ENCODE measurements around the gene PCDHAC2. TPM values are rescaled to one million over a fixed set of nuclear protein-coding genes. Genes with fewer than 3 reads are reported as not detected.
A peak's percentile ranks its signal among the peaks of the same experiment; 100 is the strongest.

The PCDHAC2 gene
- total RNA-seq, 1 donor from 2014 or later: 10.0 TPM

- peak; percentile 22 for ATAC-seq
Observed at GRCh38 chr5:140927228-140927573, 39.1 kb upstream of the PCDHAC2 start.

GRCh38 chr5:140934964-140935606, 31.2 kb upstream of the PCDHAC2 start:
- Histone ChIP-seq H3K36me3 (no peaks in the 10 kb centered on the region), H3K9me3 (no peaks in the 10 kb centered on the region), H3K27me3 (no peaks in the 10 kb centered on the region), H3K4me1 (no peaks in the 10 kb centered on the region), H3K4me3 (no peak overlapping the region), H3K27ac (no peak overlapping the region)
- intact Hi-C loops (cut with DNase I): no loop called here
- TF ChIP-seq, protein P1, sequence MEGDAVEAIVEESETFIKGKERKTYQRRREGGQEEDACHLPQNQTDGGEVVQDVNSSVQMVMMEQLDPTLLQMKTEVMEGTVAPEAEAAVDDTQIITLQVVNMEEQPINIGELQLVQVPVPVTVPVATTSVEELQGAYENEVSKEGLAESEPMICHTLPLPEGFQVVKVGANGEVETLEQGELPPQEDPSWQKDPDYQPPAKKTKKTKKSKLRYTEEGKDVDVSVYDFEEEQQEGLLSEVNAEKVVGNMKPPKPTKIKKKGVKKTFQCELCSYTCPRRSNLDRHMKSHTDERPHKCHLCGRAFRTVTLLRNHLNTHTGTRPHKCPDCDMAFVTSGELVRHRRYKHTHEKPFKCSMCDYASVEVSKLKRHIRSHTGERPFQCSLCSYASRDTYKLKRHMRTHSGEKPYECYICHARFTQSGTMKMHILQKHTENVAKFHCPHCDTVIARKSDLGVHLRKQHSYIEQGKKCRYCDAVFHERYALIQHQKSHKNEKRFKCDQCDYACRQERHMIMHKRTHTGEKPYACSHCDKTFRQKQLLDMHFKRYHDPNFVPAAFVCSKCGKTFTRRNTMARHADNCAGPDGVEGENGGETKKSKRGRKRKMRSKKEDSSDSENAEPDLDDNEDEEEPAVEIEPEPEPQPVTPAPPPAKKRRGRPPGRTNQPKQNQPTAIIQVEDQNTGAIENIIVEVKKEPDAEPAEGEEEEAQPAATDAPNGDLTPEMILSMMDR (IDR thresholded peaks at IDR 0.05): no peak
- DNase-seq: no peak
- no peak for ATAC-seq

More at GRCh38 chr5:140927228-140927573, 39.1 kb upstream of the PCDHAC2 start:
- TF ChIP-seq, protein P1 (IDR thresholded peaks at IDR 0.05): no peak
- Histone ChIP-seq H3K36me3 (no peaks in the 10 kb centered on the region), H3K27me3 (no peaks in the 10 kb centered on the region), H3K9me3 (no peaks in the 10 kb centered on the region), H3K4me3 (peak overlapping the region; percentile 60), H3K4me1 (peaks cover 5% of the 10 kb centered on the region), H3K27ac (no peak overlapping the region)
- DNase-seq: peak; percentile 66
- intact Hi-C loops (cut with DNase I): no loop called here

DNA sequence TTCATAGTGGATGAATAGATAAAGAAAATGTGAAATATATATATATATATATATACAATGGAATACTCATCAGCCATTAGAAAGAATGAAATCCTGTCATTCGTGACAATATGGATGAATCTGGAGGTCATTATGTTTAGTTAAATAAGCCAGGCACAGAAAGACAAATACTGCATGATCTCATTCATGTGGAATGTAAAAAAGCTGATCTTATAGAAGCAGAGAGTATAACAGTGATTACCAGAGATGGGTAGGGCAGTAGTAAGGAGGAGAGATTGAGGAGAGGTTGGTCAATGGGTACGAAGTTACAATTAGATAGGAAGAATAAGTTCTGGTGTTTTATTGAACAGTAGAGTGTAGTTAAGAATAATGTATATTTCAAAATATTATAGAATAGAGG, 19.7 kb upstream of the PCDHAC2 start:
- TF ChIP-seq, protein P1 (IDR thresholded peaks at IDR 0.05): no peak
- Histone ChIP-seq H3K4me1 (no peaks in the 10 kb centered on the region), H3K36me3 (no peaks in the 10 kb centered on the region), H3K27ac (no peak overlapping the region), H3K4me3 (no peak overlapping the region), H3K27me3 (no peaks in the 10 kb centered on the region), H3K9me3 (no peaks in the 10 kb centered on the region)
- DNase-seq (no peak), ATAC-seq (no peak)
- intact Hi-C loops (cut with DNase I): no loop called here

- no peaks in the 10 kb centered on the region for H3K36me3 ChIP-seq
- no peaks in the 10 kb centered on the region for H3K27me3 ChIP-seq
- intact Hi-C loops (cut with DNase I): no loop called here
- DNase-seq: no peak
- ATAC-seq: no peak
- H3K27ac ChIP-seq: no peak overlapping the region
- TF ChIP-seq, protein P1 (IDR thresholded peaks at IDR 0.05): no peak
- H3K4me1 ChIP-seq: no peaks in the 10 kb centered on the region
- H3K9me3 ChIP-seq: no peaks in the 10 kb centered on the region
- H3K4me3 ChIP-seq: no peak overlapping the region
Observed at GRCh38 chr5:140951636-140952035, 14.6 kb upstream of the PCDHAC2 start.

DNA sequence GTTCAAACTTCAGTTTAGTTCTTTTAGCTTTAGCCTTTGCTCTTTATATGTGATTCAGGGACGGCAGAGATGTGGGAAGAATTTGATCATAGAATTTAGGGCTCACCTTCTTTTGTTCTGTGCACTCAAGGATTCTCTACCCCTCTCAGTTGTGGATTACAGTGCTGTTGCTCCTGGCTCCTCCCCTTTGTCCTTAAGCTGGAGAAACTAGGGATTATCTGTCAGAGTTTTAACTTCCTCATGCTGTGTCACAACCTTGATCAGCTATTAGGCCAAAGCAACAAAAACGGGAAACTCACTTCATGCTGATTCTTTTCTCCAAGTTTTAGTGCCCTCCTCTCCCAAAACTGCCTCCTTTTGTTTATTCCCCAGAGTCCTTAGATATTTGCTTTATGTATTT, 13.0 kb upstream of the PCDHAC2 start:
- no peaks in the 10 kb centered on the region for H3K27me3 ChIP-seq
- intact Hi-C loops (cut with DNase I): no loop called here
- ATAC-seq (no peak), DNase-seq (no peak)
- no peaks in the 10 kb centered on the region for H3K36me3 ChIP-seq
- no peaks in the 10 kb centered on the region for H3K4me1 ChIP-seq
- TF ChIP-seq, protein P1 (IDR thresholded peaks at IDR 0.05): no peak
- H3K9me3 ChIP-seq: no peaks in the 10 kb centered on the region
- no peak overlapping the region for H3K4me3 ChIP-seq
- H3K27ac ChIP-seq: no peak overlapping the region

- no peak overlapping the region for H3K4me3 ChIP-seq
- DNase-seq (no peak), ATAC-seq (no peak)
- no peaks in the 10 kb centered on the region for H3K36me3 ChIP-seq
- H3K27me3 ChIP-seq: peaks cover 4% of the 10 kb centered on the region
- intact Hi-C loops (cut with DNase I): no loop called here
- TF ChIP-seq, protein P1 (IDR thresholded peaks at IDR 0.05): no peak
- peaks cover 8% of the 10 kb centered on the region for H3K4me1 ChIP-seq
- no peaks in the 10 kb centered on the region for H3K9me3 ChIP-seq
- no peak overlapping the region for H3K27ac ChIP-seq
Observed at GRCh38 chr5:140962190-140962589, 4.1 kb upstream of the PCDHAC2 start.

All from upper lobe of right lung (tissue), 1 donor.